H9 (cell line): ENCODE data around the gene KAT6B. TPM values are rescaled to one million over a fixed set of nuclear protein-coding genes. Genes with fewer than 3 reads are reported as not detected.
A peak's percentile ranks its signal among the peaks of the same experiment; 100 is the strongest.

ENCODE experiments used
- DNase-seq: peaks from one replicate; pipeline ENCODE4 v3.0.0-alpha.2; 2017
- H2AFZ ChIP-seq: one replicate; pipeline ENCODE4 v1.6.1; 2013; ENCODE audit warnings: mild to moderate bottlenecking, low read length, control low read depth, moderate library complexity
- H2AK5ac ChIP-seq: 2 replicates; pipeline ENCODE4 v1.6.1; 2013; ENCODE audit warnings: low read length, control low read depth, mixed read lengths; ENCODE audit not compliant: insufficient read length
- H2BK120ac ChIP-seq: one replicate; pipeline ENCODE4 v1.6.1; 2013; ENCODE audit warnings: low read depth, mild to moderate bottlenecking, low read length, control low read depth, inconsistent platforms; ENCODE audit not compliant: poor library complexity, severe bottlenecking
- H2BK12ac ChIP-seq: 2 replicates; pipeline ENCODE4 v1.6.1; 2013; ENCODE audit warnings: low read length, control low read depth, mixed read lengths, low read depth; ENCODE audit not compliant: insufficient read length
- H2BK15ac ChIP-seq: 2 replicates; pipeline ENCODE4 v1.6.1; 2013; ENCODE audit warnings: low read depth, low read length, control low read depth
- H2BK20ac ChIP-seq: one replicate; pipeline ENCODE4 v1.6.1; 2013; ENCODE audit warnings: low read depth, mild to moderate bottlenecking, low read length, control low read depth, inconsistent platforms; ENCODE audit not compliant: poor library complexity, severe bottlenecking
- H2BK5ac ChIP-seq: 2 replicates; pipeline ENCODE4 v1.6.1; 2013; ENCODE audit warnings: low read length, control low read depth, mixed read lengths; ENCODE audit not compliant: insufficient read length
- H3K14ac ChIP-seq: 2 replicates; pipeline ENCODE4 v1.6.1; 2013; ENCODE audit warnings: low read length, control low read depth; ENCODE audit not compliant: insufficient read depth
- H3K18ac ChIP-seq: 2 replicates; pipeline ENCODE4 v1.6.1; 2013; ENCODE audit warnings: low read depth, mild to moderate bottlenecking, mixed read lengths, low read length, control low read depth; ENCODE audit not compliant: insufficient read length
- H3K23ac ChIP-seq: 2 replicates; pipeline ENCODE4 v1.6.1; 2013; ENCODE audit warnings: low read length, control low read depth, mixed read lengths, low read depth; ENCODE audit not compliant: insufficient read length
- H3K23me2 ChIP-seq: 2 replicates; pipeline ENCODE4 v1.6.1; 2013; ENCODE audit warnings: low read depth, mild to moderate bottlenecking, mixed read lengths, low read length, control low read depth; ENCODE audit not compliant: insufficient read length, poor library complexity, severe bottlenecking
- H3K27ac ChIP-seq: 2 replicates; pipeline ENCODE4 v1.5.1; 2013; ENCODE audit warnings: low read length, control low read depth, mixed read lengths, low read depth; ENCODE audit not compliant: insufficient read length
- H3K27me3 ChIP-seq: 2 replicates; pipeline ENCODE4 v1.6.1; 2013; ENCODE audit warnings: low read length, control low read depth, inconsistent platforms; ENCODE audit not compliant: insufficient read depth
- H3K4ac ChIP-seq: 2 replicates; pipeline ENCODE4 v1.6.1; 2013; ENCODE audit warnings: low read depth, mild to moderate bottlenecking, control low read depth, inconsistent platforms, low read length, moderate library complexity
- H3K4me1 ChIP-seq: 2 replicates; pipeline ENCODE4 v1.6.1; 2013; ENCODE audit warnings: low read length, control low read depth, inconsistent platforms; ENCODE audit not compliant: insufficient read depth
- H3K4me2 ChIP-seq: 2 replicates; pipeline ENCODE4 v1.6.1; 2013; ENCODE audit warnings: low read length, control low read depth, mixed read lengths; ENCODE audit not compliant: insufficient read length, insufficient read depth
- H3K56ac ChIP-seq: 2 replicates; pipeline ENCODE4 v1.6.1; 2013; ENCODE audit warnings: low read depth, mild to moderate bottlenecking, mixed read lengths, low read length, control low read depth; ENCODE audit not compliant: insufficient read length
- H3K79me1 ChIP-seq: 2 replicates; pipeline ENCODE4 v1.6.1; 2013; ENCODE audit warnings: low read depth, mild to moderate bottlenecking, moderate library complexity, low read length, control low read depth, inconsistent platforms; ENCODE audit not compliant: insufficient read depth, poor library complexity, severe bottlenecking
- H3K79me2 ChIP-seq: 2 replicates; pipeline ENCODE4 v1.6.1; 2013; ENCODE audit warnings: low read length, control low read depth, inconsistent platforms; ENCODE audit not compliant: insufficient read depth
- H3K9ac ChIP-seq: 2 replicates; pipeline ENCODE4 v1.6.1; 2013; ENCODE audit warnings: low read length, control low read depth, mixed read lengths; ENCODE audit not compliant: insufficient read length; ENCODE audit errors: extremely low read depth
- H3K9me3 ChIP-seq: one replicate; pipeline ENCODE4 v1.6.1; 2013; ENCODE audit warnings: low read depth, low read length, inconsistent platforms; ENCODE audit not compliant: control insufficient read depth
- H3T11ph ChIP-seq: one replicate; pipeline ENCODE4 v1.6.1; 2013; ENCODE audit warnings: mild to moderate bottlenecking, low read length, control low read depth, inconsistent platforms
- H4K20me1 ChIP-seq: one replicate; pipeline ENCODE4 v1.6.1; 2013; ENCODE audit not compliant: control insufficient read depth, insufficient read length, insufficient read depth
- H4K5ac ChIP-seq: 2 replicates; pipeline ENCODE4 v1.6.1; 2013; ENCODE audit warnings: low read depth, mild to moderate bottlenecking, mixed read lengths, low read length, control low read depth; ENCODE audit not compliant: insufficient read length
- H4K8ac ChIP-seq: replicated peaks from 2 replicates; pipeline ENCODE4 v1.6.1; 2013; ENCODE audit warnings: low read length, control low read depth, mixed read lengths, low read depth; ENCODE audit not compliant: insufficient read length
- H4K91ac ChIP-seq: 2 replicates; pipeline ENCODE4 v1.6.1; 2013; ENCODE audit warnings: low read depth, mild to moderate bottlenecking, moderate library complexity, mixed read lengths, low read length, control low read depth; ENCODE audit not compliant: insufficient read length
- H3K27ac Mint-ChIP-seq, 3 experiments: 2 replicates in 2 of 3; 3 replicates in 1 of 3; pipeline ENCODE4 v1.8.0; 2020 to 2021; ENCODE audit warnings: mixed read lengths in 3 of 3, mild to moderate bottlenecking in 1 of 3, moderate library complexity in 1 of 3
- H3K27me3 Mint-ChIP-seq: 2 replicates; pipeline ENCODE4 v1.8.0; 2021; ENCODE audit warnings: low read depth, mild to moderate bottlenecking, moderate library complexity, mixed read lengths
- H3K36me3 Mint-ChIP-seq, 3 experiments: 2 replicates in 2 of 3; 3 replicates in 1 of 3; pipeline ENCODE4 v1.8.0; 2020 to 2021; ENCODE audit warnings: low read depth in 3 of 3, mixed read lengths in 3 of 3; ENCODE audit not compliant: insufficient read depth in 1 of 3
- H3K4me1 Mint-ChIP-seq, 2 experiments: 2 replicates each; pipeline ENCODE4 v1.8.0; 2020; ENCODE audit warnings: mixed read lengths in 2 of 2
- H3K4me3 Mint-ChIP-seq, 2 experiments: 2 replicates in 1 of 2; 3 replicates in 1 of 2; pipeline ENCODE4 v1.8.0; 2020 to 2021; ENCODE audit warnings: mild to moderate bottlenecking in 2 of 2, mixed read lengths in 2 of 2, moderate library complexity in 1 of 2
- H3K9me3 Mint-ChIP-seq, 2 experiments: 2 replicates in 1 of 2; 3 replicates in 1 of 2; pipeline ENCODE4 v1.8.0; 2020; ENCODE audit warnings: mild to moderate bottlenecking in 2 of 2, mixed read lengths in 2 of 2, moderate library complexity in 1 of 2
- WGBS: extraction: QIAGEN DNeasy Blood & Tissue Kit; methylation state at CpG from one replicate; pipeline ENCODE4 v1.1.7; 2013; ENCODE audit warnings: missing lambda C conversion rate, low lambda C conversion rate, mixed read lengths; ENCODE audit not compliant: insufficient read length; ENCODE audit errors: extremely low coverage; 5-methylcytosine and 5-hydroxymethylcytosine counted together
- total RNA-seq: library from RNA; stranded (reverse); gene quantifications from 2 replicates; pipeline ENCODE4 v1.2.1, GENCODE V29; 2021
- TF ChIP-seq, protein P1 (sequence below): fragments of 200-600 bp; sonication (generic); conservative IDR thresholded peaks from 3 replicates; pipeline ENCODE4 v1.8.0; 2021; ENCODE audit warnings: antibody characterized with exemption, mild to moderate bottlenecking

Gene KAT6B
- total RNA-seq, 1 experiment from 2014 or later, result 34.2 TPM

DNA sequence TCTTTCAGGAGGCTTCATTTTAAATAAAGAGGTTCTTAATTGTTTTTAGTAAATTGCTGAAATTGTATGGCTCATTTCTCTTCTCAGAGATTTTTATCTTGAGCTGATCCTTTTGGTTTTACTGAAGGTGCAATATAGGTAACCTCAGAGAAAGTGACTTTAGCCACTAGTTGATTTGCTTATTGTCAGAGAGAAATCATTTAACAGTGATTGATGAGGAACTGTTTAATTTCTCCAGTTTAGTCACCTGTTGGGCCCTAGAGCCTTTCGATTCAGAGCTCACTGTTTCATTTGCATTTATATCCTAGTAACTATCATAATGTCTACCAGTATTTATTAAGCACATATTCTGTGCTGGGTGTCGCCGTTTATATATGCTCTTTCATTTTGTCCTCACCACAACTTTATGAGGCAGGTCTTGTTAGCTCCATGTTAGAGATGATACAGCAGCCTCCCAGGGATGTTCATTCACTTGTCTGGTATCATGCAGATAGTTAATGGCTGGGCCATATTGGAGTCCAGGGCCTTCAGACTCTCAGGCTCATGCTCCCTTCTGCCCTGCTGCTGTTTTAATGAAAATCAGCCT is 42.1 kb downstream of the KAT6B start:
- WGBS, result no CpG with 5 or more reads among the region's 3 CpGs
- no peaks in the 10 kb centered on the region for H3K27me3 Mint-ChIP-seq
- no peak overlapping the region for H2BK12ac ChIP-seq
- TF ChIP-seq, protein P1, sequence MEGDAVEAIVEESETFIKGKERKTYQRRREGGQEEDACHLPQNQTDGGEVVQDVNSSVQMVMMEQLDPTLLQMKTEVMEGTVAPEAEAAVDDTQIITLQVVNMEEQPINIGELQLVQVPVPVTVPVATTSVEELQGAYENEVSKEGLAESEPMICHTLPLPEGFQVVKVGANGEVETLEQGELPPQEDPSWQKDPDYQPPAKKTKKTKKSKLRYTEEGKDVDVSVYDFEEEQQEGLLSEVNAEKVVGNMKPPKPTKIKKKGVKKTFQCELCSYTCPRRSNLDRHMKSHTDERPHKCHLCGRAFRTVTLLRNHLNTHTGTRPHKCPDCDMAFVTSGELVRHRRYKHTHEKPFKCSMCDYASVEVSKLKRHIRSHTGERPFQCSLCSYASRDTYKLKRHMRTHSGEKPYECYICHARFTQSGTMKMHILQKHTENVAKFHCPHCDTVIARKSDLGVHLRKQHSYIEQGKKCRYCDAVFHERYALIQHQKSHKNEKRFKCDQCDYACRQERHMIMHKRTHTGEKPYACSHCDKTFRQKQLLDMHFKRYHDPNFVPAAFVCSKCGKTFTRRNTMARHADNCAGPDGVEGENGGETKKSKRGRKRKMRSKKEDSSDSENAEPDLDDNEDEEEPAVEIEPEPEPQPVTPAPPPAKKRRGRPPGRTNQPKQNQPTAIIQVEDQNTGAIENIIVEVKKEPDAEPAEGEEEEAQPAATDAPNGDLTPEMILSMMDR, result no peak
- no peaks in the 10 kb centered on the region for H3K9me3 ChIP-seq
- no peak overlapping the region for H3K9ac ChIP-seq
- no peak overlapping the region for H3T11ph ChIP-seq
- H3K4me2 ChIP-seq, result no peak overlapping the region
- H3K23ac ChIP-seq, result no peak overlapping the region
- H4K5ac ChIP-seq, result no peak overlapping the region
- no peak overlapping the region for H2BK20ac ChIP-seq
- H3K79me2 ChIP-seq, result no peaks in the 10 kb centered on the region
- H3K18ac ChIP-seq, result no peak overlapping the region
- no peak overlapping the region for H4K8ac ChIP-seq
- H4K20me1 ChIP-seq, result no peaks in the 10 kb centered on the region
- H3K4me3 Mint-ChIP-seq, result no peak overlapping the region
- H3K14ac ChIP-seq, result no peak overlapping the region
- no peaks in the 10 kb centered on the region for H3K27me3 ChIP-seq
- H2BK5ac ChIP-seq, result no peak overlapping the region
- no peaks in the 10 kb centered on the region for H3K9me3 Mint-ChIP-seq
- H3K4me1 Mint-ChIP-seq, result peaks cover 19 to 23% of the 10 kb centered on the region in 2 experiments
- H3K4ac ChIP-seq, result no peak overlapping the region
- H4K91ac ChIP-seq, result no peak overlapping the region
- no peaks in the 10 kb centered on the region for H3K23me2 ChIP-seq
- no peak overlapping the region for H2AFZ ChIP-seq
- no peak overlapping the region for H3K56ac ChIP-seq
- peak overlapping the region in 1 of 3 experiments; percentile 8; a peak in 1 of 7 replicates for H3K27ac Mint-ChIP-seq
- H2BK120ac ChIP-seq, result no peak overlapping the region
- no peak overlapping the region for H3K27ac ChIP-seq
- H3K36me3 Mint-ChIP-seq, result no peaks in the 10 kb centered on the region
- H2AK5ac ChIP-seq, result no peak overlapping the region
- H3K4me1 ChIP-seq, result peaks cover 3% of the 10 kb centered on the region; the same call in 1 of the 2 replicates
- H3K79me1 ChIP-seq, result no peaks in the 10 kb centered on the region
- no peak overlapping the region for H2BK15ac ChIP-seq
- no peak for DNase-seq
